HL-60 (cell line): Measurements from ENCODE around the gene MAP2K5.

Source experiments
- POLR2AphosphoS5 ChIP-seq: IDR thresholded peaks from 2 replicates; pipeline ENCODE4 v1.6.1; 2012; ENCODE audit warnings: low read depth
- TF ChIP-seq, protein P1 (sequence below): IDR thresholded peaks from one replicate; pipeline ENCODE4 v1.5.1; 2011; ENCODE audit warnings: low read length, control low read depth, inconsistent platforms; ENCODE audit not compliant: insufficient read depth

DNA sequence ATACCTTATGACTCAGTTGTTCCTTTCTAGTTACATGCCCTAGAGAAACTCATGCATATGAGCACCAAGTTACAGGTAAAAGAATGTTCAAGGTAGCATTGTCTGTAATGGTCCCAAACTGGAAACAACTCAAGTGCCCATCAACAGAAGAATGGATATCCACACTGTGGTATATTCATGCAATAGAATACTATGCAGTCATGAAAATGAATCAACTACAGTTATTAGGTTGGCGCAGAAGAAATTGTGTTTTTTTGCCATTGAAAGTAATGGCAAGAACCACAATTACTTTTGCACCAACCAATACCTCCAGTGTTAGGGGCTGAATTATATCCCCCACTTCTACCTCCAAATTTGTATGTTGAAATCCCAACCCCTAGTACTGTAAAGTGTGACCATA is 307.0 kb downstream of the MAP2K5 start:
- TF ChIP-seq, protein P1, sequence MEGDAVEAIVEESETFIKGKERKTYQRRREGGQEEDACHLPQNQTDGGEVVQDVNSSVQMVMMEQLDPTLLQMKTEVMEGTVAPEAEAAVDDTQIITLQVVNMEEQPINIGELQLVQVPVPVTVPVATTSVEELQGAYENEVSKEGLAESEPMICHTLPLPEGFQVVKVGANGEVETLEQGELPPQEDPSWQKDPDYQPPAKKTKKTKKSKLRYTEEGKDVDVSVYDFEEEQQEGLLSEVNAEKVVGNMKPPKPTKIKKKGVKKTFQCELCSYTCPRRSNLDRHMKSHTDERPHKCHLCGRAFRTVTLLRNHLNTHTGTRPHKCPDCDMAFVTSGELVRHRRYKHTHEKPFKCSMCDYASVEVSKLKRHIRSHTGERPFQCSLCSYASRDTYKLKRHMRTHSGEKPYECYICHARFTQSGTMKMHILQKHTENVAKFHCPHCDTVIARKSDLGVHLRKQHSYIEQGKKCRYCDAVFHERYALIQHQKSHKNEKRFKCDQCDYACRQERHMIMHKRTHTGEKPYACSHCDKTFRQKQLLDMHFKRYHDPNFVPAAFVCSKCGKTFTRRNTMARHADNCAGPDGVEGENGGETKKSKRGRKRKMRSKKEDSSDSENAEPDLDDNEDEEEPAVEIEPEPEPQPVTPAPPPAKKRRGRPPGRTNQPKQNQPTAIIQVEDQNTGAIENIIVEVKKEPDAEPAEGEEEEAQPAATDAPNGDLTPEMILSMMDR = no peak
- no peak for TF ChIP-seq POLR2AphosphoS5
